HG03175 (cell line): Measurements from ENCODE around the gene CSNK2B.

ENCODE experiments used
- ATAC-seq: cut with Tn5 transposase; IDR thresholded peaks from one replicate; pipeline ENCODE4 v1.9.1; 2021; ENCODE audit warnings: mild to moderate bottlenecking, moderate library complexity; ENCODE audit not compliant: unreplicated experiment

Gene CSNK2B

DNA sequence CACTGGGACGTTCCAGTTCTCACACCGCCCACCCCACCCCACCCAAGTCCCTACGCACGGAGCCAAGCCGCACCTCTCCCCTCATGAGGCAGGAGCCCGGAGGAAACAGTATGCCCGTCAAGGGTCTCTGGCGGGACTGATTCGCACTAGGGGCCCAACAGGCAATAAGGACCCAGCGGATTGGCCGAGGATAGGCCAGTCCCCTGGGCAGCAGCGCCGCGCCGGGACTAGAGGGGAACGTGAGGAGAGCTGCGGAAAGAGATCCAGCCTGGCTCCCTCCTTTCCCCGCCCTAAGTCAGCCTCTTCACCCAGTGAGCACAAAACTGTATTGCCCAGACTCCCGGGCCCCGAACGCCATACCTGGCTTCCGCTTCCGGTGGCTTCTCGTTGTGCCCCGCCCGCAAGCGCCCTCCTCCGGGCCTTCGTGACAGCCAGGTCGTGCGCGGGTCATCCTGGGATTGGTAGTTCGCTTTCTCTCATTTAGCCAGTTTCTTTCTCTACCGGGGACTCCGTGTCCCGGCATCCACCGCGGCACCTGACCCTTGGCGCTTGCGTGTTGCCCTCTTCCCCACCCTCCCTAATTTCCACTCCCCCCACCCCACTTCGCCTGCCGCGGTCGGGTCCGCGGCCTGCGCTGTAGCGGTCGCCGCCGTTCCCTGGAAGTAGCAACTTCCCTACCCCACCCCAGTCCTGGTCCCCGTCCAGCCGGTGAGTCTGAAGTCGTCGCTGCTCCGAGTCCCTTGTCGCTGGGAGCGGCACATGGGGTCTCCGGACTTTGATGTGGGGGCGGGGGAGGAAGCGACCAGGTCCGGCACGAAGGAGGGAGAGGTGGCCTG, at the start of gene CSNK2B:
TSS of gene CSNK2B (plus strand) at position 580 of the 836 bp plus-strand sequence. CDS start 752 bp downstream, outside the sequence.
- ATAC-seq: peak; percentile 82

- ATAC-seq: no peak
Observed at GRCh38 chr6:31617010-31617409, 48.9 kb upstream of the CSNK2B start.

DNA sequence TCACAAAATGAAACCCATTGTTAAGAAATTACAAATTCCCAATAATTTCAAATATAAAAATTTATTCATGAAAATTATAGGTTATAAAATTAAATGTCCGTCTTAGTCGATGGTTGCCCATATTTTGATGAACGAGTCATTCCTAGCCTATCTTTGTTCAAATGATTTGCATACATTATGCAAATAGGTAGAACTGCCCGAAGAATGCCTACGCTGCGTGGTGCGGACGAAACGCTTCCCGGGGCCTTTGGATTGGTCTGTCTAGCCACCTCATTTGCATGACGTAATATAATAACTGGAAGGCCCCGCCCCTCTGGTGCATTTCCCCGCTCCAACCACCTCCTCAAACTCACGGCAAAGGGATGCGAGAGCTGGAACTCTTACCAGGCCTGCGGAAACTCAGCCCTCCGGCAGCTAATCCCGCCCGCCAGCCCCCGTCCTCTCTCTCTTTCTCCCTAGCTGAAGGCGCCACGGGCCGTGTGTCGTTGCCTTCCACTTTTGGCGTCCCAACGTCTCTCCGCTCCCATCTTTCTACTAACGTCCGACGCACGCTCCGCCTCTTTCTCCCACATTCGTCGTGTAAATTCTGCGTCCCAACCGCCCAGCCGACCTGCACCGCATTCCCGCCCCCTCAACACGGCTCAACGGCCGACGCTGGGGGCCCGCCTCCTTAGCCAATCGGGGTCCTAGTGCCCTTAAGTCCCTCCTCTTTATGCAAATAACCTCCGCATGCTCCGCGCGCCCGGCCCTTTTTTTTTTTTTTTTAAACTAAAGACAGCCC, 45.9 kb upstream of the CSNK2B start:
- ATAC-seq: peak; percentile 81

- peak; percentile 28 for ATAC-seq
Observed at GRCh38 chr6:31620586-31621319, 45.1 kb upstream of the CSNK2B start, which contains the start of gene PRRC2A. Gene PRRC2A (plus strand): TSS chr6:31620715. CDS start chr6:31622790, 2,075 bp downstream.

- no peak for ATAC-seq
Observed at GRCh38 chr6:31621320-31621939, 44.5 kb upstream of the CSNK2B start.

DNA sequence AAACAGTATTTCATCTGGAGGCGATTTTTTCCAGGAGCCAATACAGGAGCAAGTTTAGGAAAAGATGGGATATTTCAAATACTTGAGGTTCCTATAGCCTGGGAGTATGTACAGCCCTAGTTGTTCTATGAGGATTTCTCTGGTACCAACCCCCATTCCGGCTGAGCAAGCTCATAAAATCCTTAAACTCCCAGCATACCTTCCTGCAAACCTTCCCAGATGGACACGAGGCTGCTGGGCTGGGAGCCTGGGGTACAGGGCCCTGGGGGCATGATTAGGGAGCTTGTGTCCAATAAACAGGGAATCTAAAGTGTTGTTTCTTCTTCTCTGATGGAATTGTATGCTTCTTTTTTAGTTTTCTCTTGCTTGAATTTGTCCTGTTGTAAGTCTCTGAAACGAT, 43.9 kb upstream of the CSNK2B start:
- ATAC-seq: no peak

DNA sequence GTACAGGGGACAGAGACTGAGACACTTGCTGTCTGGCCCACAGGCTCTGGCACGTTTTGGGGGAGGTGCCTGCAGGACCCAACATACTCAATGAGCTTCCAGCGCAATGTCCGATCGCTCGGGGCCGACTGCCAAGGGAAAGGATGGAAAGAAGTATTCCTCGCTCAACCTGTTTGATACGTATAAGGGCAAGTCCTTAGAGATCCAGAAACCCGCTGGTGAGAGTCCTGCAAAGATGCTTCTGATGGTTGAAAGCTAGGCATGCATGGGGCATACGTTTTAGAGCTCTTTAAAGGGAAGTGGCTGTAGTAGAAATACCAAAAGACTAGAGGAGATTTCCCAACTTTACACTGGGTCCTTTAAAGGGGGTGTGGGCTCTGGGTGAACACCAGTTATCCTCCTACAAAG, 43.2 kb upstream of the CSNK2B start:
- ATAC-seq: no peak

DNA sequence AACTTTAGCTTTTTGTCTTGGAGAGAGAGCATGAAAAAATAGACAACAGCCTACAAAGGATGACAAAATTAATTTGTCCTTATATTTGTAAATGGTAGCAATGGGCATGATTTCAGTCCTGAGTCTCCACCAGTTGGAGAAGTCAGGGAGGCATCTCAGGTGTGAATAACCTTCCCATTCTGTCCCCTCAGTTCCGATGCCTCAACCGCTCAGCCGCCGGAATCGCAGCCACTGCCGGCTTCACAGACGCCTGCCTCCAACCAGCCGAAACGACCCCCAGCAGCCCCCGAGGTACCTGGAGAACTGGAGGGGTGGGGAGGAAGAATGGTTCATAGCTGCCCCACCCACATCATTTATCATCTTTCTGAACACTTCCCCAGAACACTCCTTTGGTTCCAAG, 41.8 kb upstream of the CSNK2B start:
- no peak for ATAC-seq

- no peak for ATAC-seq
Observed at GRCh38 chr6:31626952-31627351, 38.9 kb upstream of the CSNK2B start.

DNA sequence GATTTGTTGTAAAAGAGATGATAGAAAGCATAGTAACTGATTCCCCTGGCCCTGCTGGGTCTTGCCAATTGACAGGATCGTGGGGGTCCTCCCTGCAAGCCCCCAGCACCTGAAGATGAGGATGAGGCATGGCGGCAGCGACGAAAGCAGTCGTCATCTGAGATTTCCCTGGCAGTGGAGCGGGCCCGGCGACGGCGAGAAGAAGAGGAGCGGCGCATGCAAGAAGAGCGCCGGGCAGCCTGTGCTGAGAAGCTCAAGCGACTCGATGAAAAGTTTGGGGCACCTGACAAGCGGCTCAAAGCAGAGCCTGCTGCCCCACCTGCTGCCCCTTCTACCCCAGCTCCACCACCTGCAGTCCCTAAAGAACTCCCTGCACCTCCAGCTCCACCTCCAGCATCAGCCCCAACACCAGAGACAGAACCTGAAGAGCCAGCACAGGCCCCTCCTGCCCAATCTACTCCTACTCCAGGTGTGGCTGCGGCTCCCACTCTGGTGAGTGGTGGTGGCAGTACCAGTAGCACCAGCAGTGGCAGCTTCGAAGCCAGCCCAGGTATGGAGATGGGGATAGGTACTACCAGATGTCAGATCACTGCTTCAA, 38.1 kb upstream of the CSNK2B start:
- no peak for ATAC-seq

DNA sequence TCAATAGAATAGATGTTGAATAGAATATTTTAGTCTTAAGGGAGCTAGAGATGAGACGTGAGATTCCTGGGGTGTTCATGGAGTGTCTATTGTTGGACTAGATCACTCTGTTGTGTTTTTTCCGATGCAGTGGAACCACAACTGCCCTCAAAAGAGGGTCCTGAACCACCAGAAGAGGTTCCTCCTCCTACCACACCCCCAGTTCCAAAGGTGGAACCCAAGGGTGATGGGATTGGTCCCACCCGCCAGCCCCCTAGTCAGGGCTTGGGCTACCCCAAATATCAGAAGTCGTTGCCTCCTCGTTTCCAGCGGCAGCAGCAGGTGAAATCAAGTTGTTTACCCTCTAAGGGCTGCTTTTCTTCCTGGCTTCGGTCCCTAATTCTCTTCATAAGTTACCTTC, 36.9 kb upstream of the CSNK2B start:
- no peak for ATAC-seq

GRCh38 chr6:31630177-31630934, 35.5 kb upstream of the CSNK2B start:
- ATAC-seq: no peak

- no peak for ATAC-seq
Observed at GRCh38 chr6:31631209-31631608, 34.7 kb upstream of the CSNK2B start.

GRCh38 chr6:31631681-31632278, 34.1 kb upstream of the CSNK2B start:
- ATAC-seq: no peak

- ATAC-seq: no peak
Observed at GRCh38 chr6:31632279-31632946, 33.5 kb upstream of the CSNK2B start.

GRCh38 chr6:31633447-31633846, 32.4 kb upstream of the CSNK2B start:
- no peak for ATAC-seq

- no peak for ATAC-seq
Observed at GRCh38 chr6:31634131-31634530, 31.7 kb upstream of the CSNK2B start.

DNA sequence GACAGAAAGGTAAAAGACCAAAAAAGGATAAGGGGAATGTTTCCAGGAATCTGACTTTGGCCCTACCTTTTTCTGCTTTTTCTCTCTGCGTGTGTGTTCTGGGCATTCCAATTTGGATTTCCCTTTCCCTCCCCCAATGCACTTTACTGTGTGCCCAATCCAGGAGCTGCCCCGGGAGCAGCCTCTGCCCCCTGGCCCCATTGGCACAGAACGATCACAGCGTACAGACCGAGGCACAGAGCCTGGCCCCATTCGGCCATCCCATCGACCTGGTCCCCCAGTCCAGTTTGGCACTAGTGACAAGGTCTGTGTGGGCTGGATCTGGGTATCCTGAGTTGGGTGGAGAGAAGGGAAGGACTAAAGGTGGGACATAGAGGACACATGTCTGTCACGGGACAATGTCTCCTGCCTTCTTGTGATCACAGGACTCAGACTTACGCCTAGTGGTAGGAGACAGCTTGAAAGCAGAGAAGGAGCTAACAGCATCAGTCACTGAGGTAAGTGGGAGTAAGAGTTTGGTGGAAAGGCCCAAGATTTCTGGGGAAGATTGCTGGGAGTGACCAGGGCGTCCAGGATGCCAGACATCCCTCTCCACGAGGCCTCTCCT, 30.8 kb upstream of the CSNK2B start:
- ATAC-seq: no peak
